ENCODE measurements around the gene GIPR. TPM values are rescaled to one million over a fixed set of nuclear protein-coding genes. Genes with fewer than 3 reads are reported as not detected.

GIPR gene
- total and polyA plus RNA-seq, 10 of the 15 experiments (the other 5 are each of a cell fraction or from before 2014, with no cell fraction given): 1.7 to 26.3 (median 13.7) TPM

DNA sequence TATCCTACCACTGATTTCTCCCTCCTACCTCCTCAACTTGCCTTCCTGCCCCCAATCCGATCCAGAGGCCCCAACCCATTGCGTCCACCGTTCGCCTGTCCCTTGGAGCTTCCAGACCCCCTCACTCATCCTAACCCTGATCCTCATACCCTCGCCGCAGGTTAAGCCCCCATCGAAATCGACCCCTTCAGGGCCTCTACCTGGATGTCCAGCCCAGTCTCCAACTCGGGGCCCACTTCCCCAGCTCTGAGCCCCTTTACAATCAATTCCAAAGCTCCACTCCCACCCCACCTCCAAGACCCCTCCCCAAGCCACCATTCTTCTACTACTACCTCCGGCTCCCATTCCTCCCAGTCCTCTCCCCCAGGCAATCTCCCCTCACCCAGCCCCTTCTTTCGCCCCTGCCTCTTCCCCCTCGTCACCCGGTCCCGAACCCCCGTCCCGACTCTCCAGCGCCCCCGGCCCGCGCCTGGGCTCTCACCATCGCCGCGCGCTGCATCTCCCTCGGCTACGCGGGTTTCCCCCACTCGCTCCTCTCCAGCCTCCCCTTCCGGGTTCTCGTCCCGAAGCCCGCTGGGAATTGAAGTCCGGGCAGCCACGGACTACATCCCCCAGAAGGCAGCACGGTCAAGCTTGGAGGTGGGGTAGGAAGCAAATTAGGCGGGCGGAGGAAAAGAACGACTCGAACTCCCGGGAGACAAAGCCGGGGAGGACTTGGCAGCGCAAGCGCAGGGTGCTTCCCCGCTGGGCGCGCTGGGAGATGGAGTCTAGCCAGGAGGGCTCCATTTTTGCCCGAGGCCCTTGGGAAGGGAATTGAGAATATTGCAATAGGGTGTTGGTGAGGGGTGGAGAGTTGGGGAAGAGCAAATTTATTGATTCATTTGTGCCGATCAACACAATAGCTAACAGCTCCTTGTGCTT lies 62.6 kb downstream of the GIPR start, which contains the start of gene FBXO46 (continued):
- TF ChIP-seq, protein P1, sequence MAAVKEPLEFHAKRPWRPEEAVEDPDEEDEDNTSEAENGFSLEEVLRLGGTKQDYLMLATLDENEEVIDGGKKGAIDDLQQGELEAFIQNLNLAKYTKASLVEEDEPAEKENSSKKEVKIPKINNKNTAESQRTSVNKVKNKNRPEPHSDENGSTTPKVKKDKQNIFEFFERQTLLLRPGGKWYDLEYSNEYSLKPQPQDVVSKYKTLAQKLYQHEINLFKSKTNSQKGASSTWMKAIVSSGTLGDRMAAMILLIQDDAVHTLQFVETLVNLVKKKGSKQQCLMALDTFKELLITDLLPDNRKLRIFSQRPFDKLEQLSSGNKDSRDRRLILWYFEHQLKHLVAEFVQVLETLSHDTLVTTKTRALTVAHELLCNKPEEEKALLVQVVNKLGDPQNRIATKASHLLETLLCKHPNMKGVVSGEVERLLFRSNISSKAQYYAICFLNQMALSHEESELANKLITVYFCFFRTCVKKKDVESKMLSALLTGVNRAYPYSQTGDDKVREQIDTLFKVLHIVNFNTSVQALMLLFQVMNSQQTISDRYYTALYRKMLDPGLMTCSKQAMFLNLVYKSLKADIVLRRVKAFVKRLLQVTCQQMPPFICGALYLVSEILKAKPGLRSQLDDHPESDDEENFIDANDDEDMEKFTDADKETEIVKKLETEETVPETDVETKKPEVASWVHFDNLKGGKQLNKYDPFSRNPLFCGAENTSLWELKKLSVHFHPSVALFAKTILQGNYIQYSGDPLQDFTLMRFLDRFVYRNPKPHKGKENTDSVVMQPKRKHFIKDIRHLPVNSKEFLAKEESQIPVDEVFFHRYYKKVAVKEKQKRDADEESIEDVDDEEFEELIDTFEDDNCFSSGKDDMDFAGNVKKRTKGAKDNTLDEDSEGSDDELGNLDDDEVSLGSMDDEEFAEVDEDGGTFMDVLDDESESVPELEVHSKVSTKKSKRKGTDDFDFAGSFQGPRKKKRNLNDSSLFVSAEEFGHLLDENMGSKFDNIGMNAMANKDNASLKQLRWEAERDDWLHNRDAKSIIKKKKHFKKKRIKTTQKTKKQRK (IDR thresholded peaks at IDR 0.05; ENCODE audit: low read depth, low read length): no peak
- TF ChIP-seq TBL1XR1 (IDR thresholded peaks at IDR 0.05; ENCODE audit: low read depth, low read length) (no peak), CBX5 (IDR thresholded peaks at IDR 0.05; ENCODE audit: low read depth) (no peak), ESRRA (IDR thresholded peaks at IDR 0.05; ENCODE audit: low read length) (peak; percentile 25; the same call in 1 of the 2 replicates), FOS (IDR thresholded peaks at IDR 0.05; ENCODE audit: borderline replicate concordance, extremely low read depth, insufficient read length) (no peak), STAT3 (IDR thresholded peaks at IDR 0.05; ENCODE audit: low read depth, low read length) (no peak), NFXL1 (IDR thresholded peaks at IDR 0.05; ENCODE audit: borderline replicate concordance) (no peak), SUZ12 (IDR thresholded peaks at IDR 0.05; ENCODE audit: unreplicated experiment) (no peak), ZNF217 (IDR thresholded peaks at IDR 0.05) (no peak), PAX5 (IDR thresholded peaks at IDR 0.05; ENCODE audit: borderline replicate concordance, low read depth, low read length) (0 out of 2 replicates have a peak, but pooled peaks have one; percentile 5), SREBF2 (IDR thresholded peaks at IDR 0.05; ENCODE audit: low read length) (no peak), HCFC1 (IDR thresholded peaks at IDR 0.05; ENCODE audit: low read length) (peak; percentile 99), CREB1 (IDR thresholded peaks at IDR 0.05; ENCODE audit: low read depth) (peak; percentile 86), RAD21 (IDR thresholded peaks at IDR 0.05; ENCODE audit: insufficient read depth, low read depth, low read length) (peak; percentile 31; the same call in 1 of the 2 replicates)
- TF ChIP-seq, protein P2, sequence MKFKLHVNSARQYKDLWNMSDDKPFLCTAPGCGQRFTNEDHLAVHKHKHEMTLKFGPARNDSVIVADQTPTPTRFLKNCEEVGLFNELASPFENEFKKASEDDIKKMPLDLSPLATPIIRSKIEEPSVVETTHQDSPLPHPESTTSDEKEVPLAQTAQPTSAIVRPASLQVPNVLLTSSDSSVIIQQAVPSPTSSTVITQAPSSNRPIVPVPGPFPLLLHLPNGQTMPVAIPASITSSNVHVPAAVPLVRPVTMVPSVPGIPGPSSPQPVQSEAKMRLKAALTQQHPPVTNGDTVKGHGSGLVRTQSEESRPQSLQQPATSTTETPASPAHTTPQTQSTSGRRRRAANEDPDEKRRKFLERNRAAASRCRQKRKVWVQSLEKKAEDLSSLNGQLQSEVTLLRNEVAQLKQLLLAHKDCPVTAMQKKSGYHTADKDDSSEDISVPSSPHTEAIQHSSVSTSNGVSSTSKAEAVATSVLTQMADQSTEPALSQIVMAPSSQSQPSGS (IDR thresholded peaks at IDR 0.05; ENCODE audit: low read length): no peak
- TF ChIP-seq, protein P3, sequence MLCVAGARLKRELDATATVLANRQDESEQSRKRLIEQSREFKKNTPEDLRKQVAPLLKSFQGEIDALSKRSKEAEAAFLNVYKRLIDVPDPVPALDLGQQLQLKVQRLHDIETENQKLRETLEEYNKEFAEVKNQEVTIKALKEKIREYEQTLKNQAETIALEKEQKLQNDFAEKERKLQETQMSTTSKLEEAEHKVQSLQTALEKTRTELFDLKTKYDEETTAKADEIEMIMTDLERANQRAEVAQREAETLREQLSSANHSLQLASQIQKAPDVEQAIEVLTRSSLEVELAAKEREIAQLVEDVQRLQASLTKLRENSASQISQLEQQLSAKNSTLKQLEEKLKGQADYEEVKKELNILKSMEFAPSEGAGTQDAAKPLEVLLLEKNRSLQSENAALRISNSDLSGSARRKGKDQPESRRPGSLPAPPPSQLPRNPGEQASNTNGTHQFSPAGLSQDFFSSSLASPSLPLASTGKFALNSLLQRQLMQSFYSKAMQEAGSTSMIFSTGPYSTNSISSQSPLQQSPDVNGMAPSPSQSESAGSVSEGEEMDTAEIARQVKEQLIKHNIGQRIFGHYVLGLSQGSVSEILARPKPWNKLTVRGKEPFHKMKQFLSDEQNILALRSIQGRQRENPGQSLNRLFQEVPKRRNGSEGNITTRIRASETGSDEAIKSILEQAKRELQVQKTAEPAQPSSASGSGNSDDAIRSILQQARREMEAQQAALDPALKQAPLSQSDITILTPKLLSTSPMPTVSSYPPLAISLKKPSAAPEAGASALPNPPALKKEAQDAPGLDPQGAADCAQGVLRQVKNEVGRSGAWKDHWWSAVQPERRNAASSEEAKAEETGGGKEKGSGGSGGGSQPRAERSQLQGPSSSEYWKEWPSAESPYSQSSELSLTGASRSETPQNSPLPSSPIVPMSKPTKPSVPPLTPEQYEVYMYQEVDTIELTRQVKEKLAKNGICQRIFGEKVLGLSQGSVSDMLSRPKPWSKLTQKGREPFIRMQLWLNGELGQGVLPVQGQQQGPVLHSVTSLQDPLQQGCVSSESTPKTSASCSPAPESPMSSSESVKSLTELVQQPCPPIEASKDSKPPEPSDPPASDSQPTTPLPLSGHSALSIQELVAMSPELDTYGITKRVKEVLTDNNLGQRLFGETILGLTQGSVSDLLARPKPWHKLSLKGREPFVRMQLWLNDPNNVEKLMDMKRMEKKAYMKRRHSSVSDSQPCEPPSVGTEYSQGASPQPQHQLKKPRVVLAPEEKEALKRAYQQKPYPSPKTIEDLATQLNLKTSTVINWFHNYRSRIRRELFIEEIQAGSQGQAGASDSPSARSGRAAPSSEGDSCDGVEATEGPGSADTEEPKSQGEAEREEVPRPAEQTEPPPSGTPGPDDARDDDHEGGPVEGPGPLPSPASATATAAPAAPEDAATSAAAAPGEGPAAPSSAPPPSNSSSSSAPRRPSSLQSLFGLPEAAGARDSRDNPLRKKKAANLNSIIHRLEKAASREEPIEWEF (IDR thresholded peaks at IDR 0.05; ENCODE audit: insufficient replicate concordance, low read depth, low read length): no peak
- TF ChIP-seq, protein P4, sequence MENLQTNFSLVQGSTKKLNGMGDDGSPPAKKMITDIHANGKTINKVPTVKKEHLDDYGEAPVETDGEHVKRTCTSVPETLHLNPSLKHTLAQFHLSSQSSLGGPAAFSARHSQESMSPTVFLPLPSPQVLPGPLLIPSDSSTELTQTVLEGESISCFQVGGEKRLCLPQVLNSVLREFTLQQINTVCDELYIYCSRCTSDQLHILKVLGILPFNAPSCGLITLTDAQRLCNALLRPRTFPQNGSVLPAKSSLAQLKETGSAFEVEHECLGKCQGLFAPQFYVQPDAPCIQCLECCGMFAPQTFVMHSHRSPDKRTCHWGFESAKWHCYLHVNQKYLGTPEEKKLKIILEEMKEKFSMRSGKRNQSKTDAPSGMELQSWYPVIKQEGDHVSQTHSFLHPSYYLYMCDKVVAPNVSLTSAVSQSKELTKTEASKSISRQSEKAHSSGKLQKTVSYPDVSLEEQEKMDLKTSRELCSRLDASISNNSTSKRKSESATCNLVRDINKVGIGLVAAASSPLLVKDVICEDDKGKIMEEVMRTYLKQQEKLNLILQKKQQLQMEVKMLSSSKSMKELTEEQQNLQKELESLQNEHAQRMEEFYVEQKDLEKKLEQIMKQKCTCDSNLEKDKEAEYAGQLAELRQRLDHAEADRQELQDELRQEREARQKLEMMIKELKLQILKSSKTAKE (IDR thresholded peaks at IDR 0.05; ENCODE audit: low read depth, poor library complexity, severe bottlenecking): no peak
